Activated gamma-delta T cell treated with Interleukin-2 at 50 U/mL for 16 hours (primary cell): ENCODE results near the gene DPPA4.

ENCODE experiments used
- DNase-seq: peaks from one replicate; pipeline ENCODE4 v3.0.0-alpha.2; 2020

The DPPA4 gene

GRCh38 chr3:109338322-109338721 lies 976 bp upstream of the DPPA4 start:
- no peak for DNase-seq

- peak; percentile 12 for DNase-seq
Observed at GRCh38 chr3:109336291-109336861, 970 bp downstream of the DPPA4 start.

GRCh38 chr3:109334572-109334971 lies 2.8 kb downstream of the DPPA4 start:
- DNase-seq, result no peak

- no peak for DNase-seq
Observed at GRCh38 chr3:109331692-109332091, 5.7 kb downstream of the DPPA4 start.

- DNase-seq, result no peak
Observed at GRCh38 chr3:109330405-109330804, 6.9 kb downstream of the DPPA4 start.

GRCh38 chr3:109328202-109328601 lies 9.1 kb downstream of the DPPA4 start:
- DNase-seq, result no peak

- no peak for DNase-seq
Observed at GRCh38 chr3:109325657-109326056, 11.7 kb downstream of the DPPA4 start.

GRCh38 chr3:109325109-109325508 lies 12.2 kb downstream of the DPPA4 start:
- no peak for DNase-seq

- no peak for DNase-seq
Observed at GRCh38 chr3:109316162-109316730, 21.1 kb downstream of the DPPA4 start, which contains the start of gene DPPA2. DPPA2 (minus strand) TSS chr3:109316517; CDS start chr3:109314542, 1,975 bp downstream.

- DNase-seq, result no peak
Observed at GRCh38 chr3:109313061-109313460, 24.3 kb downstream of the DPPA4 start.

- no peak for DNase-seq
Observed at GRCh38 chr3:109297496-109297895, 39.9 kb downstream of the DPPA4 start.

- DNase-seq, result no peak
Observed at GRCh38 chr3:109284071-109284470, 53.3 kb downstream of the DPPA4 start.

GRCh38 chr3:109278546-109278945 lies 58.8 kb downstream of the DPPA4 start:
- DNase-seq, result no peak

GRCh38 chr3:109278141-109278540 lies 59.2 kb downstream of the DPPA4 start:
- no peak for DNase-seq
